Breast epithelium (tissue), 4 donors: ENCODE measurements around the gene NAV1. TPM values are rescaled to one million over a fixed set of nuclear protein-coding genes. Genes with fewer than 3 reads are reported as not detected.

Experiments used
- DNase-seq, 2 donors: peaks; one replicate each; pipeline ENCODE4 v3.0.0-alpha.2; 2019; ENCODE audit warnings: low spot score in 2 of 2
- H3K27ac ChIP-seq, 2 donors: fragments of 200-600 bp; sonication (generic) in 1 of 2; one replicate each; pipeline ENCODE4 v1.5.1; 2016 to 2019; ENCODE audit warnings: mild to moderate bottlenecking in 1 of 2
- H3K27me3 ChIP-seq, 2 donors: fragments of 200-600 bp; sonication (generic) in 1 of 2; one replicate each; pipeline versions ENCODE4 v1.5.1 to v1.6.0; 2017 to 2019; ENCODE audit warnings: control low read depth in 1 of 2, mild to moderate bottlenecking in 1 of 2
- H3K36me3 ChIP-seq: fragments of 200-600 bp; one replicate; pipeline ENCODE4 v1.5.1; 2019
- H3K4me1 ChIP-seq, 2 donors: fragments of 200-600 bp; sonication (generic); one replicate each; pipeline ENCODE4 v1.5.1; 2016 to 2019; ENCODE audit warnings: control low read depth in 1 of 2
- H3K4me3 ChIP-seq, 3 donors: fragments of 200-600 bp; sonication (generic); 1 replicate in 2 of 3; 2 replicates in 1 of 3; pipeline ENCODE4 v1.5.1; 2016 to 2019; ENCODE audit warnings: mild to moderate bottlenecking in 3 of 3, moderate library complexity in 2 of 3
- H3K9me3 ChIP-seq, 2 donors: fragments of 200-600 bp; sonication (generic) in 1 of 2; one replicate each; pipeline ENCODE4 v1.5.1; 2016 to 2019; ENCODE audit warnings: control low read depth in 1 of 2
- POLR2A ChIP-seq: fragments of 450-650 bp; IDR thresholded peaks from one replicate; pipeline ENCODE4 v1.6.1; 2016; ENCODE audit warnings: antibody characterized with exemption, mild to moderate bottlenecking, moderate library complexity
- POLR2AphosphoS5 ChIP-seq, 3 donors: sonication (generic); formaldehyde crosslinking; IDR thresholded peaks; one replicate each; pipeline ENCODE4 v1.6.1; 2017; ENCODE audit warnings: antibody characterized with exemption in 3 of 3
- intact Hi-C: fragments of 100-400 bp; cut with DNase I; formaldehyde crosslinking; loops from one replicate; pipeline ENCODE4 v1.15.1; 2023; ENCODE audit warnings: low total_unique reads
- total RNA-seq, 3 donors: library from RNA; depleted of rRNA; stranded (reverse); fragments of >200 nt; gene quantifications; one replicate each; pipeline ENCODE4 v1.1.0, GENCODE V29; 2016
- TF ChIP-seq, protein P1 (sequence below), 3 donors: fragments of 450-650 bp; IDR thresholded peaks; one replicate each; pipeline ENCODE4 v1.5.1; 2016 to 2017; ENCODE audit warnings: antibody characterized with exemption in 3 of 3, mild to moderate bottlenecking in 3 of 3, moderate library complexity in 3 of 3

The NAV1 gene
- total RNA-seq, 3 donors from 2014 or later, result 11.3 to 31.5 (median 22.7) TPM

DNA sequence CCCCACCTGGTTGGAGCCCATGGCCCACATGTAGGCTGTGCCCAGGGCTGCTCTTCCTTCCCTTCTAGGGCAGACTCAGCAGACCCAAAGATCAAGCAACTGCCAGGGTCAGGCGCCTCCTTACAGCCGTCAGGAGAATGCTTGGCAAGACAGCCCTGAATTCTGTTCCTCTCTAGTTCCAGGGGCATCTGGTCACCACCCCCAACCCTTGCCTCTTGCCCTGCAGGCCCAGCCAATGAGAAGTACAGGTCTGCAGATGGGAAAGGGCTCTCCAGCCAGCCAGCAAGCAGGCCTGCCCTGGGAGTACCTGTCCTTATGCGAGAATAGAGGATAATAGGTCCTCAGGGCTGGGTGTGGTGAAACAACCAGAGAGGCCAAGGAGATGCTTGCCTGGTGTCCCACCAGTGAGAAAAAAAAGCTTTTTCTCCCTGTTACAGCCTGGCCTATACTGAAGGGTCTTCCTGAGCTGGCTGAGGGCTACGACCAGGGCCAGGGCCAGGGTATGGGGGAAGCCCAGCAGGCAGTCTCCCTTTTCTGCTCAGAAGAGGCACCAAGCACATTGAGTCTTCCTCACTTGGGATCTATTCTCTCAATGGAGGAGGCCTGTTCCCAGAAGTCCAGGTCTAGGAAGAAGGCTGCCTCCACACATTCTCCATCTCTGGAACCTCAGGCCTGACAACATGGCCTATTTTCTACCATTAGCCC lies 31.4 kb downstream of the NAV1 start:
- no peak for DNase-seq
- Histone ChIP-seq H3K27ac (peak overlapping the region in 1 of 2 donors; percentile 25), H3K4me1 (no peaks in the 10 kb centered on the region), H3K9me3 (no peaks in the 10 kb centered on the region), H3K4me3 (no peak overlapping the region), H3K36me3 (no peaks in the 10 kb centered on the region), H3K27me3 (no peaks in the 10 kb centered on the region)
- intact Hi-C loops, result no loop called here
- TF ChIP-seq POLR2AphosphoS5 (IDR thresholded peaks at IDR 0.05), result no peak
- TF ChIP-seq, protein P1, sequence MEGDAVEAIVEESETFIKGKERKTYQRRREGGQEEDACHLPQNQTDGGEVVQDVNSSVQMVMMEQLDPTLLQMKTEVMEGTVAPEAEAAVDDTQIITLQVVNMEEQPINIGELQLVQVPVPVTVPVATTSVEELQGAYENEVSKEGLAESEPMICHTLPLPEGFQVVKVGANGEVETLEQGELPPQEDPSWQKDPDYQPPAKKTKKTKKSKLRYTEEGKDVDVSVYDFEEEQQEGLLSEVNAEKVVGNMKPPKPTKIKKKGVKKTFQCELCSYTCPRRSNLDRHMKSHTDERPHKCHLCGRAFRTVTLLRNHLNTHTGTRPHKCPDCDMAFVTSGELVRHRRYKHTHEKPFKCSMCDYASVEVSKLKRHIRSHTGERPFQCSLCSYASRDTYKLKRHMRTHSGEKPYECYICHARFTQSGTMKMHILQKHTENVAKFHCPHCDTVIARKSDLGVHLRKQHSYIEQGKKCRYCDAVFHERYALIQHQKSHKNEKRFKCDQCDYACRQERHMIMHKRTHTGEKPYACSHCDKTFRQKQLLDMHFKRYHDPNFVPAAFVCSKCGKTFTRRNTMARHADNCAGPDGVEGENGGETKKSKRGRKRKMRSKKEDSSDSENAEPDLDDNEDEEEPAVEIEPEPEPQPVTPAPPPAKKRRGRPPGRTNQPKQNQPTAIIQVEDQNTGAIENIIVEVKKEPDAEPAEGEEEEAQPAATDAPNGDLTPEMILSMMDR (IDR thresholded peaks at IDR 0.05), result no peak
- no peak for TF ChIP-seq POLR2A

DNA sequence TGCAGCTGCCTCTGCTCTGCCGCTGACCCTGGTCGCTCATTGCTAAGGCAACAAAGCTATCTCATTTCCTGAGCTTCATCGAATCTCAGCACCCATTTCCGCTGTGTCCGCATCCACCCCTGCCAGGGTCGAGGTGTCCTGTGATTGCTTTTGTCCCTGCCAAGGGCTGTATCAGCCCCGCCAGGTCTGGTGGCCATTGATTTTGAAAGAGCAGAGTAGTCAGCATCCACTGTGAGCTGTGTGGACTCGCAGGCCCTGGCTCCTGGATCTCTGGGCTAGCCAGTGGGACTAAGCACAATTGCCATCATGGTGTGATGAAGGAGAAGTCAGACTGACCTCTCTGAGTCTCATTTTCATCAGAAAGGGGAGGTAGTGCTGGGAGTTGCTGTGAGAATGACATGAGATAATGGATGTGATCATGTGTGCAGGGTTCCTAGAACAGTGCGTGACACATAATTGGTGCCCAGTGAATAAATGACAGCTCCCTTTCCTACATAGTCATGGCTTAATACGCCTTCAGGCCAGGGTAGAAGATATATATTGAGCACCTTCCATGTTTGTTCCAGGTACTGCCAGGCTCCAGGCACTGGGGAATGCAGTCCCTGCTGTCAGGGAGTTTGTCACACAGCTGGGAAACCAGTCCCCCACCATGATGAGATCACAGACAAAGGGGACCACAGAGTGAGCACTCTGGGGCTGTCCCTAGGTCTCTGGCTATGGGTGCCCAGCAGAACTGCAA lies 32.1 kb downstream of the NAV1 start:
- no peaks in the 10 kb centered on the region for H3K4me1 ChIP-seq
- H3K9me3 ChIP-seq, result no peaks in the 10 kb centered on the region
- H3K27ac ChIP-seq, result no peak overlapping the region
- no peaks in the 10 kb centered on the region for H3K27me3 ChIP-seq
- no peak for DNase-seq
- H3K4me3 ChIP-seq, result no peak overlapping the region
- intact Hi-C loops, result no loop called here
- TF ChIP-seq, protein P1 (IDR thresholded peaks at IDR 0.05), result no peak
- no peak for TF ChIP-seq POLR2A
- TF ChIP-seq POLR2AphosphoS5 (IDR thresholded peaks at IDR 0.05), result no peak
- no peaks in the 10 kb centered on the region for H3K36me3 ChIP-seq

DNA sequence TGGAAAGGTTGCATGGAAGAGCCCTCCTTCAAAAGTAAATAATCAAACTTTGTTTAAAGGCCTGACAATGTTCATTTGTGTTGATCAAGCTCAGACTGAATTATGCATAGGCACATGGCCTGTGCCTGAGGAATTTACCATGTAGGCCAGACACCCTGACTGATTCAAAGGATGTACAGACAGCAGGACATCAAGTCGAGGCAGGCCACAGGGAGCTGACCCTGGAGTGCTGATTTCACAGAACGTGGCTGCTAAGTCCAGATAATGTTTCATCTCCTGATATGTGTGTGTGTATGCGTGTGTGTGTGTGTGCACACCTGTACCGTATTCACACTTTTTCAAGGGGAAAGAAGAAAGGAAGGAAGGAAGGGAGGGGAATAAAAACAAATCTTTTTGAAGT lies 34.1 kb downstream of the NAV1 start:
- DNase-seq, result no peak
- intact Hi-C loops, result no loop called here
- no peak overlapping the region for H3K4me3 ChIP-seq
- H3K36me3 ChIP-seq, result no peaks in the 10 kb centered on the region
- no peaks in the 10 kb centered on the region for H3K27me3 ChIP-seq
- H3K4me1 ChIP-seq, result no peaks in the 10 kb centered on the region
- H3K9me3 ChIP-seq, result no peaks in the 10 kb centered on the region
- TF ChIP-seq POLR2AphosphoS5 (IDR thresholded peaks at IDR 0.05) (no peak), POLR2A (no peak)
- TF ChIP-seq, protein P1 (IDR thresholded peaks at IDR 0.05), result no peak
- no peak overlapping the region for H3K27ac ChIP-seq

DNA sequence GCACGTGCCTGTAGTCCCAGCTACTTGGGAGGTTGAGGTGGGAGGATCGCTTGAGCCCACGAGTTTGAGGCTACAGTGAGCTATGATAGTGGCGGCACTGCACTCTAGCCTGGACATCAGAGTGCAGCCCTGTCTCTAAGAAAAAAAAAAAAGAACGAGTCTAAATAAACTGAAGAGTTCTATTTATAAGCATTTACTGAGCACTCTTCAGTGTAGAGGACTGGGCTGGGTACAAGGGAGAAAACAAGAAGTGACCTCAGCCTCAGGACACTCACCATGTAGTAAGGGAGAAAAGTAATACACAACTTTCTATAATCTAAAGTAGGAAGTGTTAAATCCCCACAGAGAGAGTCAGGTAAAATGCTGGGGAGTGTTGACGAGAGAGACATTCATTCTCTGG lies 35.0 kb downstream of the NAV1 start:
- Histone ChIP-seq H3K9me3 (no peaks in the 10 kb centered on the region), H3K4me3 (no peak overlapping the region), H3K36me3 (no peaks in the 10 kb centered on the region), H3K27ac (no peak overlapping the region), H3K27me3 (no peaks in the 10 kb centered on the region), H3K4me1 (no peaks in the 10 kb centered on the region)
- TF ChIP-seq POLR2AphosphoS5 (IDR thresholded peaks at IDR 0.05) (no peak), POLR2A (no peak)
- TF ChIP-seq, protein P1 (IDR thresholded peaks at IDR 0.05), result no peak
- DNase-seq, result no peak
- intact Hi-C loops, result no loop called here

DNA sequence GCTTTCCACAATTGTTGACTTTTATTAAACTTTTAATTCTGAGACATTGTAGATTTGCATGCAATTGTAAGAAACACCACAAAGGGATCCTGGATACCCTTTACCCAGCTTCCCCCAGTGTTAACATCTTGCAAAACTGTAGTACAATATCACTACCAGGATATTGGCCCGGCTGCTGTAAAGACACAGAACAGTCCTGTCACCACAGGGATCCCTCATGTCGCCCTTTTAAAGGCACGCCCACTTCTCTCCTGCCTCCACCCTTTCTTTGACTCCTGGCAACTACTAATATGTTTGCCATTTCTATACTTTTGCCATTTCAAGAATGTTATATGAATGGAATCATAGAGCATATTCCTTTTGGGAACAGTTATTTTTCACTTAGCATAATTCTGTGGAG lies 37.0 kb downstream of the NAV1 start:
- no peak overlapping the region for H3K27ac ChIP-seq
- no peaks in the 10 kb centered on the region for H3K9me3 ChIP-seq
- TF ChIP-seq, protein P1 (IDR thresholded peaks at IDR 0.05), result no peak
- TF ChIP-seq POLR2A (no peak), POLR2AphosphoS5 (IDR thresholded peaks at IDR 0.05) (no peak)
- intact Hi-C loops, result no loop called here
- no peaks in the 10 kb centered on the region for H3K4me1 ChIP-seq
- no peak overlapping the region for H3K4me3 ChIP-seq
- DNase-seq, result no peak
- no peaks in the 10 kb centered on the region for H3K27me3 ChIP-seq
- no peaks in the 10 kb centered on the region for H3K36me3 ChIP-seq
